Activated T-cell treated with anti-CD3 and anti-CD28 coated beads, Interleukin-2, amount 50 U/mL, for 72 hours (primary cell): ENCODE results near the gene MEIOSIN. TPM values are rescaled to one million over a fixed set of nuclear protein-coding genes. Genes with fewer than 3 reads are reported as not detected.
A peak's percentile ranks its signal among the peaks of the same experiment; 100 is the strongest.

Experiments
- ATAC-seq, 2 donors: fragments of 150-1000 bp; cut with Tn5 transposase; replicated peaks in 1 of 2; 2 replicates each; pipeline ENCODE4 v1.10.0; 2021; ENCODE audit warnings: moderate library complexity in 2 of 2, mild to moderate bottlenecking in 1 of 2
- DNase-seq, 2 donors: peaks; one replicate each; pipeline ENCODE4 v3.0.0; 2021 to 2022; ENCODE audit warnings: mixed read lengths in 1 of 2
- H3K27ac Mint-ChIP-seq: one replicate; pipeline ENCODE4 v1.8.0; 2022; ENCODE audit warnings: mild to moderate bottlenecking, moderate library complexity, mixed read lengths
- H3K27me3 Mint-ChIP-seq: one replicate; pipeline ENCODE4 v1.8.0; 2022; ENCODE audit warnings: low read depth, mixed read lengths
- H3K36me3 Mint-ChIP-seq, 2 donors: one replicate each; pipeline ENCODE4 v1.8.0; 2022; ENCODE audit warnings: mixed read lengths in 2 of 2, mild to moderate bottlenecking in 1 of 2; ENCODE audit not compliant: insufficient read depth in 2 of 2
- H3K4me1 Mint-ChIP-seq: one replicate; pipeline ENCODE4 v1.8.0; 2022; ENCODE audit warnings: low read depth, mixed read lengths
- H3K4me3 Mint-ChIP-seq, 2 donors: one replicate each; pipeline ENCODE4 v1.8.0; 2022; ENCODE audit warnings: mild to moderate bottlenecking in 2 of 2, mixed read lengths in 2 of 2, moderate library complexity in 2 of 2
- H3K9me3 Mint-ChIP-seq, 2 donors: one replicate each; pipeline ENCODE4 v1.8.0; 2022; ENCODE audit warnings: mixed read lengths in 2 of 2
- total RNA-seq, 2 donors: library from RNA; stranded (reverse); gene quantifications; one replicate each; pipeline ENCODE4 v1.2.3, GENCODE V29; 2022

The MEIOSIN gene
- total RNA-seq, 2 donors from 2014 or later = 0.09 to 0.19 TPM

DNA sequence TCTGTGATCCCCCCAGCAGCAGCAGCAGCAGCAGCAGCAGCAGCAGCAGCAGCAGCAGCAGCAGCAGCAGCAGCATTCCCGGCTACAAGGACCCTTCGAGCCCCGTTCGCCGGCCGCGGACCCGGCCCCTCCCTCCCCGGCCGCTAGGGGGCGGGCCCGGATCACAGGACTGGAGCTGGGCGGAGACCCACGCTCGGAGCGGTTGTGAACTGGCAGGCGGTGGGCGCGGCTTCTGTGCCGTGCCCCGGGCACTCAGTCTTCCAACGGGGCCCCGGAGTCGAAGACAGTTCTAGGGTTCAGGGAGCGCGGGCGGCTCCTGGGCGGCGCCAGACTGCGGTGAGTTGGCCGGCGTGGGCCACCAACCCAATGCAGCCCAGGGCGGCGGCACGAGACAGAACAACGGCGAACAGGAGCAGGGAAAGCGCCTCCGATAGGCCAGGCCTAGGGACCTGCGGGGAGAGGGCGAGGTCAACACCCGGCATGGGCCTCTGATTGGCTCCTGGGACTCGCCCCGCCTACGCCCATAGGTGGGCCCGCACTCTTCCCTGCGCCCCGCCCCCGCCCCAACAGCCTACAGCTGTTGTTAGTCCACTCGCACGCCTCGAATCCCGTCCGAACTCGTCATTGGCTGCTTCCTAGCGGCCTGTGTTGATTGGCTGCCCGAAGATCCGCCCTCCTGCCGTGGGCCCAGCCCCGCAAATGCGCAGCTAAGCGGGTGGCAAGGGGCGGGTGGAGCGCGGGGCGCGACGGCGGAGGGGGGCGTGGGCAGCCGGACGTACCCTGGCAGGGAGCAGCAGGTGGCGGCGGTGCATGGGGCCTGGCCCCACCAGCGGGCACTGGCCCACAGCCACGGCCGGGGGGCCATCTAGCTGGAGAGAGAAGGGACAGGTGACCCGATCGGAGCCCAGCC is 37.2 kb downstream of the MEIOSIN start:
- Mint-ChIP-seq H3K27ac (no peak overlapping the region), H3K4me3 (peak overlapping the region; percentile 92 to 96), H3K4me1 (peaks cover 5% of the 10 kb centered on the region), H3K36me3 (no peaks in the 10 kb centered on the region), H3K27me3 (peaks cover 4% of the 10 kb centered on the region), H3K9me3 (no peaks in the 10 kb centered on the region)
- ATAC-seq (peak; percentile 73), DNase-seq (peak; percentile 92 to 94)

DNA sequence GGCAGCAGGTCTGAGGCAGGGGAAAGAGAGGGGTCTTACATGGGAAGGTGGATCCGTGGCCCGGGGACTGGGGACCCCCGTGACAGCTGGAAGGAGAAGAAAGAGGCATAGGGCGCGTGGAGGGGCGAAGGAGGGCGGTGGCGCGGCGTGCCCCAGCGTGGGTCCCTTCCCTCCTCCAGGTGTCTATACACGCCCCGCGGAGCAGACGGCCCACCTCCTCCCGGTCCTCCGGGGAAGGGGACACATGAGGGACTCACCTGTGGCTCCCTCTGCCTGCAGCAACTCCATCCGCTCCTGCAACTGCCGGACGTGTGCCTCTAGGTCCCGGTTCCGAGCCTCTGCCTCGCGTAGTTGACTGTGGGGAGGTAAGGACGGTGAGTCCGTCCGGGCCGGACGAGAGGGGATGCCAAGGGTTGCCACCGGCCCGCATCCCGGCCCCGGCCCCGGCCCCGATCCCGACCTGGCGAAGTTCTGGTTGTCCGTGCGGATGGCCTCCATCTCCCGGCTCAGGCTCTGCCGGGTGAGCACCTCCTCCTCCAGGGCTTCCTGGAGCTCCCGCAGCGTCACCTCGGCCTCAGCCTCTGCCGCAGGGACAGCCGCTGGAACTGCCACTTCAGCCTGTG is 38.2 kb downstream of the MEIOSIN start:
- H3K27ac Mint-ChIP-seq = no peak overlapping the region
- peaks cover 4% of the 10 kb centered on the region for H3K27me3 Mint-ChIP-seq
- DNase-seq (no peak), ATAC-seq (no peak)
- H3K4me1 Mint-ChIP-seq = peaks cover 5% of the 10 kb centered on the region
- H3K4me3 Mint-ChIP-seq = peak overlapping the region in 1 of 2 donors; percentile 39
- H3K36me3 Mint-ChIP-seq = no peaks in the 10 kb centered on the region
- no peaks in the 10 kb centered on the region for H3K9me3 Mint-ChIP-seq

DNA sequence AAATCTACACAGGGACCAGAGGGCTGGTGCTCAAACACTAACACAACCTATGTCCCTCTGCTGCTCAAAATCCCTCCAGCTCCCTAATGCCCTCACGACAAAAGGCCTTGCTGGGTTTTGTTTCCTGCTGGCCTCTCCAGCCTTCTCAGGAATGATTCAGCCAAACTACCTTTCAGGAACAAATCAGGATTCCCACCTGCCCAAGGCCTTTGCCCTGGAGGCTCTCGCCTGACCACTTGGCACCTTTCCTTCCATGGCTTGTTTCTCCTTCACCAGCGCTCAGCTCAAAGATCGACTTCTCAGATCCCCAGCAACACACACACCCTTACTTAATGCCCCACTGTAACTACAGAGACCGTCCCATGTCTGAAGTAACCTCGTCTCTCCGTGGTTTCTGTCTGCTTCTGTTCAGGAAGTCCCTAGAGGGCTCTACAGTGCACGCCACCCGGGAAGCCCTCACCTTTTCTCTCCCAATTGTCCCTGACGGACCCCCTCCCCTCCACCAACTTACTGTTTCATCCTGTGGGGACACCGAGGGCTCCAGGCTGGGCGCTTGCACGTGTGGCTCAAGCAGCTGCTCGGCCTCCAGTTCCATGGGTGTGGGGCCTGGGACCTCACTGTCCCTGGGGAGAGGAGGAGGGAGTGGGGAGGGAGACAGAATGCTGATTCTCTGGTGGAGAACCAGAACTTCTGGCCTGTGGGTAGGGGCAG is 39.0 kb downstream of the MEIOSIN start:
- Mint-ChIP-seq H3K27me3 (peaks cover 2% of the 10 kb centered on the region), H3K36me3 (peaks cover 0 to 2% of the 10 kb centered on the region in 2 donors), H3K27ac (no peak overlapping the region), H3K4me3 (peak overlapping the region in 1 of 2 donors; percentile 10), H3K9me3 (no peaks in the 10 kb centered on the region), H3K4me1 (peaks cover 5% of the 10 kb centered on the region)
- ATAC-seq (no peak), DNase-seq (no peak)

DNA sequence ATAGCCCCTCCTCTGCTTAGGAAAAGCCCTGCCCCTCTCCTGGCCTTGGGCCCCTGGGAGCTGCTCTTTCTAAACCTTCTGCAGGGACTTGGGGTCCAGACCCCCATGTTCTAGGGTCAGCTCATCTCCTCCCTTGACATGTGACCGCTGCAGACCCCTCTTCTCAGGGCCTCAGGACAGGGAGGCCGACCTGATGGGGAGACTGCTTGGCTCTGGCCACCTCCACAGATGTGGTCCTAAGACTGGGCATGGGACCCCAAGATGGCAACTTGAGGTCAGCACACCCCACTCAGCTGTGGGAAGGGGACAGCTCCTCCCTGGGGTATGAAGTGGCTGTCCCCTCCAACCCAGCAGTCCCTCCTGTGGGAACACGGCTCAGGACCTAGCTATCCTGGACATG is 39.7 kb downstream of the MEIOSIN start:
- H3K9me3 Mint-ChIP-seq = no peaks in the 10 kb centered on the region

DNA sequence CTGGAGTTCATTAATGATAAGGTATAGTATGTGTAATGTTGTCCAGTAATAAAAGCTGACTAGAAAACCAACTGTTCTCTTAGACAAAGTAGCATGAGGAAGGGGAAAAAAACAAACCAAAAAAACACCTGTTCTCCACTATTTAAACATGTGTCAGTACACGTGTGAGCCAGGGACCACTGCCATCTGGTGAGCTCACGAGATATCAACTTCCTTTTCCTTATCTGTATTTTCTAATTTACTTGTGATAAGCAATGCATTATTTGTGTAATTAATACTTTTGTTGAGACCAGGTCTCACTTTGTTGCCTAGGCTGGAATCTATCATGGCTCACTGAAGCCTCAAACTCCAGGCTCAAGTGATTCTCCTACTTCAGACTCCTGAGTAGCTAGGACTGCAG is 40.1 kb downstream of the MEIOSIN start:
- Mint-ChIP-seq H3K9me3 (no peaks in the 10 kb centered on the region), H3K4me3 (no peak overlapping the region), H3K27ac (no peak overlapping the region), H3K36me3 (peaks cover 0 to 2% of the 10 kb centered on the region in 2 donors), H3K27me3 (no peaks in the 10 kb centered on the region), H3K4me1 (peaks cover 6% of the 10 kb centered on the region)
- DNase-seq = no peak
- no peak for ATAC-seq

More for the DNA sequence above, 39.7 kb downstream of the MEIOSIN start:
- H3K4me3 Mint-ChIP-seq = no peak overlapping the region
- no peak overlapping the region for H3K27ac Mint-ChIP-seq
- no peak for ATAC-seq
- no peaks in the 10 kb centered on the region for H3K27me3 Mint-ChIP-seq
- peaks cover 5% of the 10 kb centered on the region for H3K4me1 Mint-ChIP-seq
- peaks cover 0 to 2% of the 10 kb centered on the region in 2 donors for H3K36me3 Mint-ChIP-seq
- no peak for DNase-seq

DNA sequence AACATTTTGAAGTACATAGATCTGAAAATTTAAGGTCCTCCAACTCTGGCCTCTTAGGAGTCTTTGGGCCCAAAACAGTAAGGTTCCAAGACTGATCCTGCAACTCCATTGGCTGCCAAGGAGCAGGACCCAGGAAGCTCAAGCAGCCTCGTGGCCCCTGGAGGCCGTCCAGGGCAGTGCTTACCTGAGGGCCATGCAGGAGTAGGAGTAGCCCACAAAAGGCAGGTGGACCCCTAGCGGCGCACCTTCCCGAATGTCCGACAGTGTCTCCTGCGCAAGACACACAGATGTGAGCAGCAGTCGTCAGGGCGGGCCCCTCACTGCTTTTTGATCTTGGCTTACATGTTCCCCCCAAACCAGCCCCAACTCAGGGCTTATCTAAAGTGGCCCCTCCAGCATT is 41.5 kb downstream of the MEIOSIN start:
- H3K27me3 Mint-ChIP-seq = peaks cover 10% of the 10 kb centered on the region
- H3K9me3 Mint-ChIP-seq = no peaks in the 10 kb centered on the region
- H3K27ac Mint-ChIP-seq = no peak overlapping the region
- DNase-seq (no peak), ATAC-seq (no peak)
- peaks cover 16% of the 10 kb centered on the region for H3K4me1 Mint-ChIP-seq
- peaks cover 2 to 5% of the 10 kb centered on the region in 2 donors for H3K36me3 Mint-ChIP-seq
- H3K4me3 Mint-ChIP-seq = no peak overlapping the region

DNA sequence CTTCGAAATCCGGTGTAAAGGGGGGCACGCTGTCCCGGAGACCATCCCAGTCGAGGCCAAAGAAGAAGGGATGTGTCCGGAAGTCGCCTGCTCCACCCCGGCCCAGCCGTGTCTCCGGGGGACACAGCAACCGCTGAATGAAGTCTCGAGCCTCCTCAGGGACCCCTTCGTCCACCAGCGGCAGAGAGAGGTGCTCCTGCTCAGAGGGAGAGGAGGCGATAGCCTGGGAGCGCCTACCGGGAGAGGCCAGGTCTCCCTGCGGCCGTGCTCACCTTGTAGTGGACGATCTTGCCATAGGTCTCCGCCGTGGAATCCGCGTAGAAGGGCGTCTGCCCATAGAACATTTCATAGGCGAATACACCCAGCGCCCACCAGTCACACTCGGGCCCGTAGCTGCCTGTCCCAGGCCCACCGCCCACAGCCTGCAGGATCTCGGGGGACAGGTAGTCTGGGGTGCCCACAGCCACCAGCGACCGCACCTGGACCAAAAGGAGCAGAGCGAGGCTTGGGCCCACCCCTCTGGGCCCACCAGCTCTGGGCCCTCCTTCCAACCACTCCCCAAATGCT is 44.2 kb downstream of the MEIOSIN start:
- no peak overlapping the region for H3K27ac Mint-ChIP-seq
- ATAC-seq (no peak), DNase-seq (no peak)
- no peaks in the 10 kb centered on the region for H3K9me3 Mint-ChIP-seq
- peaks cover 17% of the 10 kb centered on the region for H3K4me1 Mint-ChIP-seq
- H3K4me3 Mint-ChIP-seq = no peak overlapping the region
- peaks cover 2 to 5% of the 10 kb centered on the region in 2 donors for H3K36me3 Mint-ChIP-seq
- peaks cover 24% of the 10 kb centered on the region for H3K27me3 Mint-ChIP-seq

DNA sequence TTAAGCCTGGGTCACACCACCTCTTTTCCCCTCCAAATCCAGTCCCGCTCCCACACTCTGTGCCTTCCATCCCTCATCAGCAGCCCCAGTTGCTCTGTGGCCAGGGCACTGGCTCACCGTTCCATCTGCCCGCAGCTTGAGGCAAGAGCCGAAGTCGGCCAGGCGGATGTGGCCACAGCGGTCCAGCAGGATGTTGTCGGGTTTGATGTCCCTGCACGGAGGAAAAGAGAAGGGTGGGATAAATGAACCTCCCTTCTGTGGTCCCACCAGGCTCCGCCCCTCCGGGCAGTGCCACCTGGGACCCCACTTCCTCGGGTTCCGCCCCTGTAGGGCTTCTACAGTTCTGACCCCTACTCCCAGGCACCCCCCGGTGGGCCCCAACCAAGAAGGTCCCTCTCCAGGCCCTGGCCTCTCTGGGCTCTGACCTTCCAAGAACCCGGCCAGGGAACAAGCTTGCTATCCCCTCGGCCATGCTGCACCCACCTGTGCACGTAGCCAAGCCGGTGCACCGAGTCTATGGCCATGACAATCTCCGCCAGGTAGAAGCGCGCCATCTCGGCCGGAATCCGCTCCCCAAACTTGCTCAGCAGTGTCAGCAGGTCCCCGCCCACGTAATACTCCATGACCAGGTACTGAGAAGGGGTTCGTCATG is 44.9 kb downstream of the MEIOSIN start:
- peaks cover 17% of the 10 kb centered on the region for H3K4me1 Mint-ChIP-seq
- no peak for DNase-seq
- no peak for ATAC-seq
- H3K27ac Mint-ChIP-seq = no peak overlapping the region
- H3K9me3 Mint-ChIP-seq = no peaks in the 10 kb centered on the region
- peaks cover 24% of the 10 kb centered on the region for H3K27me3 Mint-ChIP-seq
- H3K36me3 Mint-ChIP-seq = peaks cover 2 to 5% of the 10 kb centered on the region in 2 donors
- peak overlapping the region; percentile 87 to 92 for H3K4me3 Mint-ChIP-seq

DNA sequence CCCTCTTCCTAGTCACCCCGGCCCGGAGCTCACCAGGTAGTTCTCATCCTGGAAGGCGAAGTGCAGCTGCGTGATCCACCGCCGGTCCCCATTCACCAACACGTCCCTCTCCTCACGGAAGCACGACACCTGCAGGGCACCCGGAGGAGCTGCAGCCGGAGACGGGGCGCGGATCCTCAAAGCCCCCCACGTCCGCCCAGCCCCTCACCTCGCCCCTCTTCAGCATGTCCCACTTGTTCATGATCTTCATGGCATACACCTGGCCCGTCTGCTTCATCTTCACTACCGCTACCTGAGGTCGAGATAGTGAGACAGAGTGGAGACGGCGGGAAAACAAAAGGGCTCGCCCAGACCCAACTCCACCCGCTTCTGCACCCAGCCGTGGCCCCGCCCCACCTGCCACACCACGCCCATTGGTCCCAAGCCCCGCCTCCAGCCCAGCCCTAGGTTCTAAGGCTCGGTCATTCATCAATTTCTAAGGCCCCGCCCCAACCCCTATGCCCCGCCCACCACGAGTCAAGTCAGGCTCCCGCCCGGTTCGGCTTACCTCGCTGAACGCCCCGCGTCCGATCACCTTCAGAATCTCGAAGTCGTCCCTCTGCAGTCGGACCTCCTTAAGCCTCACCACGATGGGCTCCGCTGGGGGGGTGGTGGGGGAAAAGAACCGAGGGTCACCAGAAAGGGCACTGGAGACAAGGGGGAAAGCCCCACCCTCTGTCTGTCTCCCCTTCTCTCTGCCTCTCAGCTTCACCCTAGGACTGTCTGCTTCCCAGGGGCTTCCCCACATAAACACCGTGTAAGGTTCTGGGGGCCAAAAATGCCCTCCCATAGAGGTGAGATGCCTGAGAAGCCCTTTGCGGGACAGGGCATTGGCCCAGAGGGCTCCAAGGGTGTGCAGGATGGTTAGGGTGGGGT is 46.2 kb downstream of the MEIOSIN start:
- peak; percentile 95 to 97 for DNase-seq
- H3K9me3 Mint-ChIP-seq = no peaks in the 10 kb centered on the region
- peaks cover 17% of the 10 kb centered on the region for H3K4me1 Mint-ChIP-seq
- peaks cover 24% of the 10 kb centered on the region for H3K27me3 Mint-ChIP-seq
- peaks cover 2 to 5% of the 10 kb centered on the region in 2 donors for H3K36me3 Mint-ChIP-seq
- peak overlapping the region; percentile 87 to 92 for H3K4me3 Mint-ChIP-seq
- peak overlapping the region; percentile 72 for H3K27ac Mint-ChIP-seq
- ATAC-seq = peak; percentile 98

DNA sequence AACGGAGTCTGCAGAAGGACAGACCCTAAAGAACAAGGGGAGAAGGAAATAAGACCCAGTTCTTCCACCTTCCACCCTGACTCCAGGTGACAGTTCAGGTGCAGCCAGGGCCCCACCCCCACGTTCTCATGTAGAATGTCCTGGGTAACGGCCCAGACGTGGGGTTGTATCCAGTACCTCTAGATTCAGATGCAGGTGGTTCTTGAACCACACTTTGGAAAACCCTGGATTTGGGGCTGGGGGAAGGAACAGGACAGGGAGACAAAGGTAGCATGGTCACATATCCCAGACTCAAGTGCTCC is 46.9 kb downstream of the MEIOSIN start:
- peaks cover 2 to 5% of the 10 kb centered on the region in 2 donors for H3K36me3 Mint-ChIP-seq
- DNase-seq (no peak), ATAC-seq (no peak)
- no peak overlapping the region for H3K4me3 Mint-ChIP-seq
- H3K27ac Mint-ChIP-seq = no peak overlapping the region
- H3K9me3 Mint-ChIP-seq = no peaks in the 10 kb centered on the region
- H3K4me1 Mint-ChIP-seq = peaks cover 17% of the 10 kb centered on the region
- H3K27me3 Mint-ChIP-seq = peaks cover 24% of the 10 kb centered on the region

DNA sequence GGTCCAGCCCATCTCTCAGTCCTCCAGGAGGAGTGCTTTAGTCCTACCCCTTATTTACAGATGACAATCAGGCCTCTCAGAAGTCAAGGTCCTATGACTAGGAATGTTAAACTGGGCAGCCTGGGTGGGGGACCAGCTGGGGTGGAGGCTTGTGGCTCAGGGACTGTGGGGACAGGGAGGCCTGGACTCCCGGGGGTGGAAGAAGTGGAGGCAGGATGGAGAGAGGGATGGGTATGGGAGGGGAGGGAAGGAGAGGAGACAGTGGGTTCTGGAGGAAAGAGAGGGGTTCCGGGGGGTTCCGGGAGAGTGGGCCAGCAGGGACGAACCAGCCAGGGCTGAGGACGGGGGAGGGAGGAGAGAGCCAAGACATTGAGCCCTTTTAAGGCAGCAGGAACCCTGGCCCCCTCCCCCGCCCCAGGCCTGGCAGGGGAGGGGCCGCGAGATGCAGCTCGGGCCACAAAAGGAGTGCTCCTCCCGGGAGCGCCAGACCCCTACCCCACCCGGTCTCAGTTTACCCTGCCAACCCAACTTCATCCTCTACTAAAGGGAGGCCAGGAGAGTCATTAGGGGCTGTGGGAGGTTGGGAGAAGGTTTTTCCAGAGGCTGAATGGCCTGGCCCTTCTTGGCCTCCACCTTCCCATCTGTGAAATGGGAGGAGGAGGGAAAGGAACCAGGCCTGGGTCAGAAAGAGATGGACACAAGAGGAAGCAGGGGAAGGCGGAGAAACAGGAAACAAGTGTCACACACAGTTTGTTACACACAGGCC is 47.4 kb downstream of the MEIOSIN start:
- Mint-ChIP-seq H3K4me1 (peaks cover 17% of the 10 kb centered on the region), H3K27me3 (peaks cover 24% of the 10 kb centered on the region), H3K27ac (no peak overlapping the region), H3K9me3 (no peaks in the 10 kb centered on the region), H3K4me3 (no peak overlapping the region), H3K36me3 (peaks cover 2 to 5% of the 10 kb centered on the region in 2 donors)
- ATAC-seq = no peak
- no peak for DNase-seq
